DMS 273 (cell line): ENCODE measurements around the gene ENDOV.

Experiments
- DNase-seq: peaks from one replicate; lab custom pipeline; 2025; ENCODE audit not compliant: unreplicated experiment; lab: John Stamatoyannopoulos, UW

The ENDOV gene

GRCh38 chr17:80447790-80448189 lies 32.8 kb downstream of the ENDOV start:
- no peak for DNase-seq

GRCh38 chr17:80449194-80449929 lies 34.4 kb downstream of the ENDOV start:
- DNase-seq = no peak

GRCh38 chr17:80449930-80450576 lies 35.1 kb downstream of the ENDOV start:
- DNase-seq = peak; percentile 59

- no peak for DNase-seq
Observed at GRCh38 chr17:80451104-80451775, 36.3 kb downstream of the ENDOV start.

- peak; percentile 95 for DNase-seq
Observed at GRCh38 chr17:80452173-80452915, 37.4 kb downstream of the ENDOV start.

- peak; percentile 69 for DNase-seq
Observed at GRCh38 chr17:80453126-80453997, 38.4 kb downstream of the ENDOV start.

- DNase-seq = peak; percentile 56
Observed at GRCh38 chr17:80453998-80454556, 39.1 kb downstream of the ENDOV start.

- peak; percentile 99 for DNase-seq
Observed at GRCh38 chr17:80454557-80455335, 39.8 kb downstream of the ENDOV start.

- DNase-seq = peak; percentile 73
Observed at GRCh38 chr17:80455336-80455710, 40.4 kb downstream of the ENDOV start.

GRCh38 chr17:80455784-80456183 lies 40.8 kb downstream of the ENDOV start:
- DNase-seq = no peak

GRCh38 chr17:80456465-80457235 lies 41.7 kb downstream of the ENDOV start:
- DNase-seq = no peak

- DNase-seq = no peak
Observed at GRCh38 chr17:80457236-80457856, 42.4 kb downstream of the ENDOV start.

- DNase-seq = no peak
Observed at GRCh38 chr17:80458016-80458415, 43.0 kb downstream of the ENDOV start.

- DNase-seq = no peak
Observed at GRCh38 chr17:80459234-80459633, 44.3 kb downstream of the ENDOV start.

- DNase-seq = no peak
Observed at GRCh38 chr17:80460429-80460834, 45.5 kb downstream of the ENDOV start.

- no peak for DNase-seq
Observed at GRCh38 chr17:80461528-80462160, 46.7 kb downstream of the ENDOV start.

GRCh38 chr17:80463784-80464400 lies 48.9 kb downstream of the ENDOV start:
- DNase-seq = no peak
